Glomerular endothelial cell (primary cell): ENCODE results near the gene NGDN. TPM values are rescaled to one million over a fixed set of nuclear protein-coding genes. Genes with fewer than 3 reads are reported as not detected.
"Not testable (repeated sequence)": the region's sequence is repeated elsewhere in the genome, so short reads cannot be mapped to it uniquely, and the experiment has no call there.

Experiments
- DNase-seq: peaks from one replicate; pipeline ENCODE4 v3.0.0-alpha.2; 2011; ENCODE audit warnings: low read depth, low spot score; ENCODE audit errors: extremely low read depth
- total RNA-seq: library from RNA; depleted of rRNA; stranded (reverse); fragments of >200 nt; gene quantifications from 2 replicates; pipeline ENCODE4 v1.2.3, GENCODE V29; 2015

NGDN gene
- total RNA-seq, 1 donor from 2014 or later = 24.6 TPM

- no peak for DNase-seq
Measured at GRCh38 chr14:23438101-23438971, 31.2 kb upstream of the NGDN start.

GRCh38 chr14:23439107-23439835 is 30.2 kb upstream of the NGDN start:
- no peak for DNase-seq

GRCh38 chr14:23441076-23441475 is 28.4 kb upstream of the NGDN start:
- no peak for DNase-seq

GRCh38 chr14:23442721-23443356 is 26.7 kb upstream of the NGDN start:
- DNase-seq = no peak

DNA sequence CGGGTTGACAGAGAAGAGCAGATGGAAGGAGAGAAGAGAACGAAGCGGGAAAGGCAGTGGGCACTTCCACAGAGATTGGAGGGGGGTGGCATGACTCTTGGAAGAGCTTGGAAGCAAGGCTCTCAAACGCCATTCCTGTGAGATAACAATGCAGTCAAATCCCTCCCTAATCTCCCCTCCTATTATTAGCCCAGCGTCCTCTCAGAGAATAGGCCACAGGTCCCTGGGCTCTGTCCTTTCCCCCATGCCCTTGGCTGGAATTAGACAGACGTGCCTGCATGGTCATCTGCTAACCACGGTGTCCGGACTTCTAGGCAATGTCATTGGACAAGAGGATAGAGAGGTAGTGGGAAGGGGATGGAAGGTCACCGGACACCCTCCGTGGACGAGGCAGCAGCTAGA is 26.1 kb upstream of the NGDN start:
- no peak for DNase-seq

GRCh38 chr14:23443881-23444280 is 25.6 kb upstream of the NGDN start:
- no peak for DNase-seq

- DNase-seq = no peak
Measured at GRCh38 chr14:23444314-23444713, 25.2 kb upstream of the NGDN start.

DNA sequence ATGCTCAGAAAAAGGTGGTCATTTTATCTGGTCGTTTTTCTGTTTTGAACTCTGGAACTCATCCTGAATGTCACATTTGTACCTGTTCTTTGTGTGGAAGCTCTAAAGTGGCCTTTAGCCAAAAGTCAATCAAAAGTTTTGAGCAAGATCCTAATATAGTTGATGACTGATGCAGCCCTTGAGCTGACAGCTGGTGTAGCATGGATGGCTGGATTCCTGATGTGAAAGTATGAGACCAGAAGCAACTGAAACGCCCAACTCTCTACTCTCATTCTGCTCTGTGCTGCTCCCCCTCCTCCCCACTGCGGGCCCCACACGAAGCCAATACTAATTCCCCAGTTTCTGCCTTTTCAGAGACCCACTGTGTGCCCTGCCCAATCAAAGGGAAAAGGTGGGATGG is 23.7 kb upstream of the NGDN start:
- no peak for DNase-seq

DNA sequence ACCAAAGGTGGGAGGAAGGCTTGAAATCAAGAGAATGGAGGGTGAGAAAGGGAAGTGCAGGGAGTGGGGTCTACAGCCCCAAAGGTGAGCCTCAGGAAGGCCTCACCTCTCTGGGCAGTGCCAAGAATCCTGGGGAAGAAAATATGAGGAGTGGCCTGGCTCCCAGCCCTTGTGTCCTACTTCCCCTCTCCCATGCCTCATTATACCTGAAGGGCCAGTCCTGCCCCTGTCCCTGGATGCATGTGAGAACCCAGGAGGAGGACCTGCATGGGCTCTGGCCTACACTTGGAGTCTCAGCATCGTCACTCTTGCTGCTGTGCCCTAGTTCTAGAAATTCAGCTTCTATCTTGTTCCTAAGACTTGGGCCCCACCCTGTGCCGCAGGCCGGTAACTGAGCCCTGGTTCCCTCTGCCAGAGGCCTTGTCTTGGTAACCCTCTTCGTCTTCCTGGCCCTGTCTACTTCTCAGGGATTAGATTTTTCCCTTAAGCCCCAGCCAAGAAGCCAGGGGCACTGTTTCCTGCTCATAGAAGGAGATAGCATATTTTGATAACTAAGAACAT is 23.1 kb upstream of the NGDN start:
- no peak for DNase-seq

- DNase-seq = no peak
Measured at GRCh38 chr14:23447361-23448350, 21.8 kb upstream of the NGDN start.

GRCh38 chr14:23449314-23449713 is 20.2 kb upstream of the NGDN start:
- DNase-seq = no peak

- DNase-seq = no peak
Measured at GRCh38 chr14:23450379-23450778, 19.1 kb upstream of the NGDN start.

DNA sequence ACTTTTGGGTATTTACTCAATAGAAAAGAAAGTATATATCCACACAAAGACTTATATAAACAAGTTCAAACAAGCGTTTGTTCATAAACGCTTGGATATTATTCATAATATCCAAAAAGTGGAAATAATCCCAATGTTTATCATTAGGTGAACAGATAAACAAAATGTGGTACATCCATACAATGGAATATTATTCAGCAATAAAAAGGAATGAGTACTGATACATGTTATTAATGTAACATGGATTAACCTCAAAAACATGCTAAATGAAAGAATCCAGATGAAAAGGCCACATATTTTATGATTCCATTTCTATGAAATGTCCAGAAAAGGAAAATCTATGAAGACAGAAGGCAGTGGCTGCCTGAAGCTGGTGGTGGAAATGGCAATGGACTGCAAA is 17.3 kb upstream of the NGDN start:
- DNase-seq = no peak

GRCh38 chr14:23454445-23454856 is 15.1 kb upstream of the NGDN start:
- DNase-seq = no peak

DNA sequence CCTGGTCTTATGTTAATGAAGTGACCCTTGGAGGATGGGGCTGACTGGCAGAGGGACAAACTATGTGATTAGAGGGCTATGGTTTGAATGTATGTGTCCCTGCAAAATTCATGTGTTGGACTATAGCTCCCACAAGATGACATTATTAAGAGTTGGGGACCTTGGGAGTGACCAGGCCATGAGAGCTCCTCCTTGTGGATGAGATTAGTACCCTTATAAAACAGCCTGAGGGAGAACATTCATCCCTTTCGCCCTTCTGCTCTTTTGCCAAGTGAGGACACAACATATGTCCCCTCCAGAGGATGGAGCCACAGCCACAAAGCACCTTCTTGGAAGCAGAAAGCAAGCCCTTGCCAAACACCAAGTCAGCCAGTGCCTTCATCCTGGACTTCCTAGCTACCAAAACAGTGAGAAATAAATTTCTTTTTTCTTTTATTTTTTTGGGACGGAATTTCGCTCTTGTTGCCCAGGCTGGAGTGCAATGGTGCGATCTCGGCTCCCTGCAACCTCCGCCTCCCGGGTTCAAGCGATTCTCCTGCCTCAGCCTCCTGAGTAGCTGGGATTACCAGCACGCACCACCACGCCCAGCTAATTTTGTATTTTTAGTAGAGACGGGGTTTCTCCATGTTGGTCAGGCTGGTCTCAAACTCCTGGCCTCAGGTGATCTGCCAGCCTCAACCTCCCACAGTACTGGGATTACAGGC is 12.5 kb upstream of the NGDN start:
- not testable (repeated sequence) for DNase-seq

DNA sequence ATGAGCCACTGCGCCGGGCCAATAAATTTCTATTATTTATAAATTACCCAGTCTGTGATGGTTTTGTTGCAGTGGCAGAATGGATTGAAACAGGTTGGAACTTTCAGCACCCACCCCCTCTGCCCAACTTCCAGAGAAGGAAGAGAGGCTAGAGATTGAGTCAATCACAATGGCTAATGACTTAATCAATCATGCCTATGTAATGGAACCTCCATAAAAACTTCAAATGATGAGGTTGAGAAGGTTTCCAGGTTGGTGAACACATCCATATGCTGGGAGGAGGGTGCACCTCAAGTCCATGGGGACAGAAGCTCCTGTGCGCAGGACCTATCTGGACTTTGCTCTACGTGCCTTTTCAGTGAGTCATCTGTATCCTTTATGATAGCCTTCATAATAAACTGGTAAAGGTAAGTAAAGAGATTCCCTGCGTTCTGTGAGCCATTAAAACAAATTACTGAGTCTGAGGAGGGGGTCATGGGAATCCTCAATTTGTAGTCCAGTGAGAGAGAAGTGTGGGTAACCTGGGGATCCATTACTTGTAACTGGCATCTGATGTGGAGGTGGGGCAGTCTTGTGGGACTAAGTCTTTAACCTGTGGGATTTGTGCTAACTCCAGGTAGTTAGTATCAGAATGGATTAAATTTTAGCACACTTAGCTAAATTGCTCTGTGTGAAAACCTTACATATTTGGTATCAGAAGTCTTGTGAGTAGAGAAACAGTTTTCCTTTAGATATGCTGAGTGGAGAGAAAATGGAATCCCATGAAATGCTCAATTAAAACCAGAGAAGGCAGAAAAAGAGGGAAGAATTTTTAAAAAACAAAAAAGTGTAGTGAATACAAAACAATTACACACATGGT is 11.7 kb upstream of the NGDN start:
- DNase-seq = no peak

- no peak for DNase-seq
Measured at GRCh38 chr14:23460960-23461359, 8.5 kb upstream of the NGDN start.

- no peak for DNase-seq
Measured at GRCh38 chr14:23464700-23465099, 4.8 kb upstream of the NGDN start.

GRCh38 chr14:23465261-23465660 is 4.2 kb upstream of the NGDN start:
- DNase-seq = no peak
